ENCODE measurements around the gene LLGL2. TPM values are rescaled to one million over a fixed set of nuclear protein-coding genes. Genes with fewer than 3 reads are reported as not detected.
"Not testable (repeated sequence)": the region's sequence is repeated elsewhere in the genome, so short reads cannot be mapped to it uniquely, and the experiment has no call there.

The LLGL2 gene
- polyA plus RNA-seq, 1 donor: 6.4 TPM

GRCh38 chr17:75590314-75590761 is 64.8 kb downstream of the LLGL2 start:
- no peak for DNase-seq (ENCODE audit: low read depth)

GRCh38 chr17:75590849-75591721 is 65.6 kb downstream of the LLGL2 start:
- DNase-seq (ENCODE audit: low read depth): no peak

- DNase-seq (ENCODE audit: low read depth): no peak
Measured at GRCh38 chr17:75591722-75592302, 66.3 kb downstream of the LLGL2 start.

GRCh38 chr17:75592348-75593020 is 67.0 kb downstream of the LLGL2 start:
- DNase-seq (ENCODE audit: low read depth): no peak

- not testable (repeated sequence) for DNase-seq (ENCODE audit: low read depth)
Measured at GRCh38 chr17:75593430-75593829, 67.9 kb downstream of the LLGL2 start.

GRCh38 chr17:75594499-75595283 is 69.2 kb downstream of the LLGL2 start:
- DNase-seq (ENCODE audit: low read depth): no peak

- no peak for DNase-seq (ENCODE audit: low read depth)
Measured at GRCh38 chr17:75595284-75595919, 69.9 kb downstream of the LLGL2 start.

- DNase-seq (ENCODE audit: low read depth): no peak
Measured at GRCh38 chr17:75595920-75596313, 70.4 kb downstream of the LLGL2 start.

- DNase-seq (ENCODE audit: low read depth): no peak
Measured at GRCh38 chr17:75596320-75597087, 71.0 kb downstream of the LLGL2 start.

- DNase-seq (ENCODE audit: low read depth): no peak
Measured at GRCh38 chr17:75601057-75601987, 75.8 kb downstream of the LLGL2 start.

- DNase-seq (ENCODE audit: low read depth): no peak
Measured at GRCh38 chr17:75602644-75603043, 77.1 kb downstream of the LLGL2 start.

- DNase-seq (ENCODE audit: low read depth): no peak
Measured at GRCh38 chr17:75603123-75603522, 77.6 kb downstream of the LLGL2 start.

GRCh38 chr17:75604034-75604695 is 78.7 kb downstream of the LLGL2 start:
- DNase-seq (ENCODE audit: low read depth): no peak

- DNase-seq (ENCODE audit: low read depth): no peak
Measured at GRCh38 chr17:75605790-75606189, 80.3 kb downstream of the LLGL2 start.

- no peak for DNase-seq (ENCODE audit: low read depth)
Measured at GRCh38 chr17:75607086-75607485, 81.6 kb downstream of the LLGL2 start.

GRCh38 chr17:75610103-75610984 is 84.8 kb downstream of the LLGL2 start:
- no peak for DNase-seq (ENCODE audit: low read depth)

GRCh38 chr17:75611851-75612429 is 86.4 kb downstream of the LLGL2 start:
- no peak for DNase-seq (ENCODE audit: low read depth)
